Type B pancreatic cell (in vitro differentiated cells): ENCODE data around the gene COL4A1. TPM values are rescaled to one million over a fixed set of nuclear protein-coding genes. Genes with fewer than 3 reads are reported as not detected.

ENCODE experiments used
- DNase-seq: peaks from one replicate; pipeline ENCODE4 v3.0.0; 2021; ENCODE audit warnings: mixed read lengths; ENCODE audit not compliant: unreplicated experiment; ENCODE audit errors: extremely low spot score
- H3K27ac Mint-ChIP-seq: 2 replicates; pipeline ENCODE4 v1.8.0; 2021; ENCODE audit warnings: mild to moderate bottlenecking, mixed read lengths
- H3K27me3 Mint-ChIP-seq: 2 replicates; pipeline ENCODE4 v1.8.0; 2021; ENCODE audit warnings: mixed read lengths
- H3K36me3 Mint-ChIP-seq: 2 replicates; pipeline ENCODE4 v1.8.0; 2021; ENCODE audit warnings: mixed read lengths
- H3K4me1 Mint-ChIP-seq: one replicate; pipeline ENCODE4 v1.8.0; 2021; ENCODE audit warnings: mixed read lengths; ENCODE audit not compliant: unreplicated experiment
- H3K4me3 Mint-ChIP-seq: 2 replicates; pipeline ENCODE4 v1.8.0; 2021; ENCODE audit warnings: mild to moderate bottlenecking, mixed read lengths
- H3K9me3 Mint-ChIP-seq: 2 replicates; pipeline ENCODE4 v1.8.0; 2021; ENCODE audit warnings: mixed read lengths
- total RNA-seq: library from RNA; stranded (reverse); gene quantifications from 2 replicates; pipeline ENCODE4 v1.2.1, GENCODE V29; 2021; ENCODE audit warnings: low replicate concordance
- TF ChIP-seq, protein P1 (sequence below): fragments of 200-600 bp; sonication (generic); conservative IDR thresholded peaks from 2 replicates; pipeline ENCODE4 v1.5.0; 2021; ENCODE audit warnings: antibody characterized with exemption, mild to moderate bottlenecking

COL4A1 gene
- total RNA-seq, 1 donor from 2014 or later = 83.6 TPM

DNA sequence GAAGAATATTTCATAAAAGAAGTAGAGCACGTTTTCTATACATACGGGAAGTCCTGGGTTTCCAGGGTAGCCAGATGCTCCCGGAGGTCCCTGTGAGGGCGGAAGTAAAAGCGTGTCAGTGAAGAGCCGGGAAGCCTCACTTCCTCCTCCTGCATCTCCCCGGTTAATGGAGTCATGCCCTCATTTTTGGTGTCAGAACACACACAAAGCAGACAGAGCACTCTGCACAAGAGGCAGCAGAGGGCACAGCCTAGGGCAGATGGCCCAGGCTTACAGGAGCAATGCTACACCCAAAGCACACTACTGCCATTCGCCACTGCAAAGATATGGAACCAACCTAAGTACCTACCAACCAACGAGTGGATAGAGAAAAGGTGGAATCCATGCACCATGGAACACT lies 94.4 kb downstream of the COL4A1 start:
- no peak for DNase-seq
- Mint-ChIP-seq H3K27me3 (no peaks in the 10 kb centered on the region), H3K36me3 (peaks cover 3% of the 10 kb centered on the region), H3K4me1 (peaks cover 13% of the 10 kb centered on the region), H3K9me3 (no peaks in the 10 kb centered on the region), H3K4me3 (no peak overlapping the region), H3K27ac (no peak overlapping the region)
- TF ChIP-seq, protein P1, sequence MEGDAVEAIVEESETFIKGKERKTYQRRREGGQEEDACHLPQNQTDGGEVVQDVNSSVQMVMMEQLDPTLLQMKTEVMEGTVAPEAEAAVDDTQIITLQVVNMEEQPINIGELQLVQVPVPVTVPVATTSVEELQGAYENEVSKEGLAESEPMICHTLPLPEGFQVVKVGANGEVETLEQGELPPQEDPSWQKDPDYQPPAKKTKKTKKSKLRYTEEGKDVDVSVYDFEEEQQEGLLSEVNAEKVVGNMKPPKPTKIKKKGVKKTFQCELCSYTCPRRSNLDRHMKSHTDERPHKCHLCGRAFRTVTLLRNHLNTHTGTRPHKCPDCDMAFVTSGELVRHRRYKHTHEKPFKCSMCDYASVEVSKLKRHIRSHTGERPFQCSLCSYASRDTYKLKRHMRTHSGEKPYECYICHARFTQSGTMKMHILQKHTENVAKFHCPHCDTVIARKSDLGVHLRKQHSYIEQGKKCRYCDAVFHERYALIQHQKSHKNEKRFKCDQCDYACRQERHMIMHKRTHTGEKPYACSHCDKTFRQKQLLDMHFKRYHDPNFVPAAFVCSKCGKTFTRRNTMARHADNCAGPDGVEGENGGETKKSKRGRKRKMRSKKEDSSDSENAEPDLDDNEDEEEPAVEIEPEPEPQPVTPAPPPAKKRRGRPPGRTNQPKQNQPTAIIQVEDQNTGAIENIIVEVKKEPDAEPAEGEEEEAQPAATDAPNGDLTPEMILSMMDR = no peak

DNA sequence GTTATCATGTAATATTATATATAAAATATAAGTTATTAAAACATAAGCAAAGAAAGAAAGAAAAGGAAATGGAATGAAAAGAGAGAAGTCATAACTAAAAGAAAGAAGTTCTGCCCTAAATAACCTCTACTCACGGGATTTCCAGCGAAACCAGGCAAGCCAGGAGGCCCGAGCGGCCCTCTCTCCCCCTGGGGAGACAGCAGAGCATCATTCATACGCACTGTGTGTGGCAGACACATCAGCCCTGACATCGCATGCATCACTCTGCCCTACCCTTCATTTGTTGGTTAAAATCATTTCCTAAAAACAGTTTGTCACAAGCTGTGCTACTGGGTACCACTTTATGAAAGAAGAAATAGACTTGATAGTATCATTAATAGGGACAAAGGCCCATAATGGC lies 95.2 kb downstream of the COL4A1 start:
- H3K4me3 Mint-ChIP-seq = no peak overlapping the region
- peaks cover 8% of the 10 kb centered on the region for H3K4me1 Mint-ChIP-seq
- no peaks in the 10 kb centered on the region for H3K27me3 Mint-ChIP-seq
- H3K27ac Mint-ChIP-seq = no peak overlapping the region
- H3K9me3 Mint-ChIP-seq = no peaks in the 10 kb centered on the region
- TF ChIP-seq, protein P1 = no peak
- H3K36me3 Mint-ChIP-seq = peaks cover 3% of the 10 kb centered on the region
- DNase-seq = no peak

DNA sequence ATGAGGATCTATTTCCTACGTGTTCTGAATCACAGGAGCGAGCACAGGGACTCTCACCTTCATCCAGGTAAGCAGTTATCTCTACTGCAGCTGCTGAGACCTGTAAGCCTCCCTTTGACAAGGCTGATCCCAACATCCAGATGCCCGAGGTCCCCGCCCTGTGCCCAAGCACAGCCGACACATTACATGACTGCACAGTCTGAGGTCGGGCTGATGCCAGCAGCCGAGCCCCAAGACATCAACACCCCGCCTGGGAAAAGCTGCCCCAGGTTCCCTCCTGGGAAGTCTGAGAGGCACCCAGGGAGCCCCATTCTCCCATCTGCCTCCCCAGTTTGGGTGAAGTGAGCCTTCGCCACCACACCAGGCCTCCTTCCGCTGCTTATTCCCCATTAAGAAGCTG lies 95.9 kb downstream of the COL4A1 start:
- peaks cover 3% of the 10 kb centered on the region for H3K36me3 Mint-ChIP-seq
- peaks cover 3% of the 10 kb centered on the region for H3K4me1 Mint-ChIP-seq
- H3K27ac Mint-ChIP-seq = no peak overlapping the region
- H3K9me3 Mint-ChIP-seq = no peaks in the 10 kb centered on the region
- no peak overlapping the region for H3K4me3 Mint-ChIP-seq
- no peak for DNase-seq
- TF ChIP-seq, protein P1 = no peak
- no peaks in the 10 kb centered on the region for H3K27me3 Mint-ChIP-seq

DNA sequence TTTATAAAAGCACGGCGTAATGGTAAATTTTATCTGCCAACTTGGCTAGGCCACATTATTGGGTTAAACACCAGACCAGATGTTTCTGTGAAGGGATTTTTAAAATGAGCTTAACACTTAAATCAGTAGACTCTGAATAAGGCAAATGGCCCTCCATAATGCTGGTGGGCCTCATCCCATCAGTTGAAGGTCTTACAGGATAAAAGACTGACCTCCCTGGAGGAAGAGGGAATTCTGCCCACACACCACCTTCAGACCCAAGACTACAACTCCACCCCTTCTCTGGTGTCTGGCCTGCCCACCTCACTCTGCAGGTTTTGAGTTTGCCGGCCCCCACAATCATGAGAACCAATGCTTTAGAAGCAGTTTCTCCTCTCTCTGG lies 96.4 kb downstream of the COL4A1 start:
- Mint-ChIP-seq H3K4me3 (no peak overlapping the region), H3K27me3 (no peaks in the 10 kb centered on the region), H3K4me1 (no peaks in the 10 kb centered on the region), H3K36me3 (peaks cover 3% of the 10 kb centered on the region), H3K9me3 (no peaks in the 10 kb centered on the region), H3K27ac (no peak overlapping the region)
- no peak for DNase-seq
- TF ChIP-seq, protein P1 = no peak

DNA sequence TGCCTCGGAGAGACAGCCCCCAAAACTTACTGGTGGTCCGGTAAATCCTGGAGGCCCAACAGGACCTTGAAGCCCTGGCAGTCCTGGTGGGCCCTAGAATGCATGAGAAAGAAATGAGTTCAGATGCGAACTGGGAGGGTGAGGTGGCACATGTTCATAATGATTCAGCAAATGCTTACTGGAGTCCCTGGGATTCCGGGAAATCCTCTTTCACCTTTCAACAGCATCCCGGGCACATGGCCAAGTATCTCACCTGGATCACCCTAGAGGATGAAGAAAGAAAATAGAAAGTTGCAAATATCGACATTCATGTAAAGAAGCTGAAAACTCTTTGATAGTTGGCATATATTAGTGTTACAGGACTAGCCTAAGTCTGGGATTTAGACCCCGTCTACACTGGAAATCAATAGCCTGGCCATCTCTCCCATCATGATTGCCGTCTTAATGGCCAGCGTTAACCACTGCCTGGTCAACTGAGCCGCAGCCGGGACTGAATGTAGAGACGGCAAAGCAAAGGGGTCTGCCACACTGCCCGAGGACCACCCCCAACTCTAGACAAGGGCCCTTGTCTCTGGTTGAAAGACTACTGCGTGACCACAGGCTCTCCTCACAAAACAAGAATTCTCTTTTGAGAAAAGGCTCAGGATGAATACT lies 96.9 kb downstream of the COL4A1 start:
- TF ChIP-seq, protein P1 = no peak
- H3K4me3 Mint-ChIP-seq = no peak overlapping the region

More for the DNA sequence above, 96.9 kb downstream of the COL4A1 start:
- H3K4me1 Mint-ChIP-seq = no peaks in the 10 kb centered on the region
- H3K27ac Mint-ChIP-seq = no peak overlapping the region
- no peak for DNase-seq
- no peaks in the 10 kb centered on the region for H3K27me3 Mint-ChIP-seq
- peaks cover 3% of the 10 kb centered on the region for H3K36me3 Mint-ChIP-seq
- H3K9me3 Mint-ChIP-seq = no peaks in the 10 kb centered on the region
